Loucy (cell line): Measurements from ENCODE around the gene CYP27A1.

Experiments
- H2AFZ ChIP-seq: fragments of 200-600 bp; sonication (generic); 2 replicates; pipeline ENCODE4 v1.6.0; 2016; ENCODE audit warnings: antibody characterized with exemption, mild to moderate bottlenecking, low read length, moderate library complexity
- H3F3A ChIP-seq: fragments of 200-600 bp; 2 replicates; pipeline ENCODE4 v1.6.0; 2016; ENCODE audit warnings: antibody characterized with exemption, low read depth, mild to moderate bottlenecking
- H3K27me3 ChIP-seq: fragments of 200-600 bp; sonication (generic); 2 replicates; pipeline ENCODE4 v1.6.1; 2014; ENCODE audit warnings: low read length, mild to moderate bottlenecking; ENCODE audit not compliant: insufficient read depth, poor library complexity, severe bottlenecking
- H3K36me3 ChIP-seq: fragments of 200-600 bp; sonication (generic); 2 replicates; pipeline ENCODE4 v1.6.1; 2016; ENCODE audit warnings: low read length; ENCODE audit not compliant: insufficient read depth
- H3K4me1 ChIP-seq: fragments of 200-600 bp; sonication (generic); 2 replicates; pipeline ENCODE4 v1.5.1; 2014; ENCODE audit warnings: low read length, mild to moderate bottlenecking; ENCODE audit not compliant: insufficient read depth, poor library complexity, severe bottlenecking
- H3K4me2 ChIP-seq: fragments of 200-600 bp; sonication (generic); 2 replicates; pipeline ENCODE4 v1.6.0; 2014; ENCODE audit warnings: antibody characterized with exemption, low read length, low read depth, mild to moderate bottlenecking; ENCODE audit not compliant: poor library complexity, severe bottlenecking
- H3K4me3 ChIP-seq: fragments of 200-600 bp; sonication (generic); 2 replicates; pipeline ENCODE4 v1.5.1; 2014; ENCODE audit warnings: low read length, mild to moderate bottlenecking, mixed read lengths; ENCODE audit not compliant: poor library complexity, severe bottlenecking
- H3K79me2 ChIP-seq: fragments of 200-600 bp; sonication (generic); 2 replicates; pipeline ENCODE4 v1.6.1; 2014; ENCODE audit warnings: low read length; ENCODE audit not compliant: insufficient read depth
- H3K9ac ChIP-seq: fragments of 200-600 bp; sonication (generic); 2 replicates; pipeline ENCODE4 v1.6.0; 2014; ENCODE audit warnings: mild to moderate bottlenecking, low read depth, low read length, moderate library complexity; ENCODE audit not compliant: poor library complexity, severe bottlenecking
- H3K9me2 ChIP-seq: fragments of 200-600 bp; sonication (generic); replicated peaks from 2 replicates; pipeline ENCODE4 v1.6.1; 2016; ENCODE audit warnings: low read depth, low read length, mixed read lengths
- H3K9me3 ChIP-seq: fragments of 200-600 bp; sonication (generic); 2 replicates; pipeline ENCODE4 v1.6.1; 2014; ENCODE audit warnings: mild to moderate bottlenecking, antibody characterized with exemption, low read length, low read depth; ENCODE audit not compliant: insufficient read depth
- H4K20me1 ChIP-seq: fragments of 200-600 bp; sonication (generic); 2 replicates; pipeline ENCODE4 v1.6.0; 2014; ENCODE audit warnings: antibody characterized with exemption, low read length, mild to moderate bottlenecking; ENCODE audit not compliant: insufficient read depth, poor library complexity, severe bottlenecking
- CTCF ChIP-seq: fragments of 200-600 bp; sonication (generic); conservative IDR thresholded peaks from 2 replicates; pipeline ENCODE4 v1.5.1; 2014; ENCODE audit warnings: mild to moderate bottlenecking, antibody characterized with exemption, low read length
- EZH2phosphoT487 ChIP-seq: fragments of 200-600 bp; IDR thresholded peaks from 2 replicates; pipeline ENCODE4 v1.6.1; 2018; ENCODE audit warnings: antibody characterized with exemption, mild to moderate bottlenecking, moderate library complexity, borderline replicate concordance

Gene CYP27A1

GRCh38 chr2:218754781-218755180 lies 27.2 kb upstream of the CYP27A1 start:
- Histone ChIP-seq H3K9ac (no peak overlapping the region), H3K9me3 (no peaks in the 10 kb centered on the region), H2AFZ (no peak overlapping the region), H3F3A (no peaks in the 10 kb centered on the region), H3K4me2 (no peak overlapping the region), H3K36me3 (peaks cover 57% of the 10 kb centered on the region; the same call in 1 of the 2 replicates), H3K9me2 (no peaks in the 10 kb centered on the region), H3K4me3 (no peak overlapping the region), H4K20me1 (no peaks in the 10 kb centered on the region), H3K4me1 (no peaks in the 10 kb centered on the region), H3K79me2 (no peaks in the 10 kb centered on the region), H3K27me3 (no peaks in the 10 kb centered on the region)
- no peak for TF ChIP-seq EZH2phosphoT487
- no peak for TF ChIP-seq CTCF

GRCh38 chr2:218755198-218755566 lies 26.8 kb upstream of the CYP27A1 start:
- Histone ChIP-seq H4K20me1 (no peaks in the 10 kb centered on the region), H3K79me2 (no peaks in the 10 kb centered on the region), H2AFZ (no peak overlapping the region), H3K4me2 (no peak overlapping the region), H3F3A (no peaks in the 10 kb centered on the region), H3K9me3 (no peaks in the 10 kb centered on the region), H3K9ac (no peak overlapping the region), H3K36me3 (peaks cover 53% of the 10 kb centered on the region; the same call in 1 of the 2 replicates), H3K4me3 (no peak overlapping the region), H3K4me1 (no peaks in the 10 kb centered on the region), H3K9me2 (no peaks in the 10 kb centered on the region), H3K27me3 (no peaks in the 10 kb centered on the region)
- TF ChIP-seq CTCF (no peak), EZH2phosphoT487 (no peak)

- Histone ChIP-seq H3K9ac (no peak overlapping the region), H3K9me3 (no peaks in the 10 kb centered on the region)
- no peak for TF ChIP-seq CTCF
Observed at GRCh38 chr2:218755567-218756404, 26.2 kb upstream of the CYP27A1 start.

More at GRCh38 chr2:218755567-218756404, 26.2 kb upstream of the CYP27A1 start:
- Histone ChIP-seq H3K4me1 (no peaks in the 10 kb centered on the region), H3K79me2 (no peaks in the 10 kb centered on the region), H3K36me3 (peaks cover 47% of the 10 kb centered on the region; the same call in 1 of the 2 replicates), H3K4me3 (no peak overlapping the region), H4K20me1 (no peaks in the 10 kb centered on the region), H3K4me2 (no peak overlapping the region), H3F3A (no peaks in the 10 kb centered on the region), H3K9me2 (no peaks in the 10 kb centered on the region), H3K27me3 (no peaks in the 10 kb centered on the region), H2AFZ (no peak overlapping the region)
